ENCODE measurements around the gene LPP. TPM values are rescaled to one million over a fixed set of nuclear protein-coding genes. Genes with fewer than 3 reads are reported as not detected.

LPP gene
- total and polyA plus RNA-seq, 2 of the 13 experiments (the other 11 are each of a cell fraction or from before 2014, with no cell fraction given): 19.2 to 29.9 TPM

DNA sequence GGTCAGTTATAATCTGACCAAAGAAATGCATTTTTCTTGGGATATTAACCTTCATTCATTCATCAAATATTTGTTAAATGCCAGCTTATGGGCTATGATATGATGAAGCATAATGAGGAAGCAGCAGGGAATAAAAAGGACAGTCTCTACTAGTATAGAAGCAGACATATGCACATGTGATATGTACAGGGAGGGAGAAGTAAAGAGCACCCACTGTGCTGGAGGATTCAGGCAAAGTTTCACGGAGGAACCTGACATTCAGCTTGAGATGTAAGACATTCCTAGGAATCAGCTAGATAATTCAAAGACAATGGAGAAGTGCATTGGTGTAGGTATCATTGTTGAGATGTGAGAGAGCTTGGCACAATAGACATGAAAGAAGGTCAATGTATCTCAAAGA is 450.7 kb downstream of the LPP start:
- Histone ChIP-seq H2AFZ (ENCODE audit: low read length) (no peak overlapping the region), H3K4me2 (ENCODE audit: low read depth, low read length) (no peak overlapping the region), H3K36me3 (replicated peaks in 1 of 2; ENCODE audit: control insufficient read depth in 1 of 2, insufficient read depth in 2 of 2, low read length in 2 of 2) (peaks cover 6 to 7% of the 10 kb centered on the region in 2 experiments), H3K9ac (ENCODE audit: insufficient read depth, low read depth, low read length) (no peak overlapping the region), H3K9me3 (ENCODE audit: low read length) (peaks cover 8% of the 10 kb centered on the region), H3K4me3 (replicated peaks in 1 of 3; ENCODE audit: insufficient read depth in 1 of 3, low read depth in 2 of 3, low read length in 3 of 3) (no peak overlapping the region), H3K4me1 (ENCODE audit: insufficient read depth, low read length) (no peaks in the 10 kb centered on the region), H4K20me1 (ENCODE audit: insufficient read depth, low read length) (no peaks in the 10 kb centered on the region), H3K27me3 (ENCODE audit: control insufficient read depth in 1 of 2, insufficient read depth in 2 of 2, low read length in 2 of 2) (no peaks in the 10 kb centered on the region), H3K79me2 (ENCODE audit: insufficient read depth, low read length) (no peaks in the 10 kb centered on the region), H3K27ac (ENCODE audit: extremely low read length, insufficient read depth, low read length) (no peak overlapping the region)
- CTCF ChIA-PET (ENCODE audit: low intra/inter-chr PET ratio, low total read pairs): no interaction called here
- intact Hi-C loops (cut with micrococcal nuclease; ENCODE audit: unreplicated experiment) (loop anchor here (10.0 kb wide), 1 partner anchor 350 kb away; no protein-coding TSS in a partner anchor), in situ Hi-C loops (cut with HindIII; ENCODE audit: extremely low pct_ligation_motif_present, low pct_unique_long_range_greater_than_20kb) (no loop called here)
- TF ChIP-seq MLXIP (CRISPR knock-in tag; IDR thresholded peaks at IDR 0.05; ENCODE audit: borderline replicate concordance): no peak
- TF ChIP-seq SUZ12 (IDR thresholded peaks at IDR 0.05; ENCODE audit: low read depth, low read length): no peak
- no peak for TF ChIP-seq SRF (IDR thresholded peaks at IDR 0.05; ENCODE audit: low read depth, low read length)
- no peak for TF ChIP-seq PLSCR1 (CRISPR knock-in tag; IDR thresholded peaks at IDR 0.05; ENCODE audit: borderline replicate concordance)
- TF ChIP-seq TERF1 (CRISPR knock-in tag; IDR thresholded peaks at IDR 0.05): no peak
- no peak for TF ChIP-seq ZNF207 (IDR thresholded peaks at IDR 0.05; ENCODE audit: borderline replicate concordance)
- no peak for TF ChIP-seq GLMP (CRISPR knock-in tag; IDR thresholded peaks at IDR 0.05; ENCODE audit: borderline replicate concordance)
- TF ChIP-seq ZSCAN21 (CRISPR knock-in tag; IDR thresholded peaks at IDR 0.05; ENCODE audit: borderline replicate concordance): no peak
- TF ChIP-seq, protein P1, sequence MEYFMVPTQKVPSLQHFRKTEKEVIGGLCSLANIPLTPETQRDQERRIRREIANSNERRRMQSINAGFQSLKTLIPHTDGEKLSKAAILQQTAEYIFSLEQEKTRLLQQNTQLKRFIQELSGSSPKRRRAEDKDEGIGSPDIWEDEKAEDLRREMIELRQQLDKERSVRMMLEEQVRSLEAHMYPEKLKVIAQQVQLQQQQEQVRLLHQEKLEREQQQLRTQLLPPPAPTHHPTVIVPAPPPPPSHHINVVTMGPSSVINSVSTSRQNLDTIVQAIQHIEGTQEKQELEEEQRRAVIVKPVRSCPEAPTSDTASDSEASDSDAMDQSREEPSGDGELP (IDR thresholded peaks at IDR 0.05; ENCODE audit: borderline replicate concordance, low read depth): no peak
- POLR2A ChIA-PET: no interaction called here
- DNase-seq (ENCODE audit: low spot score) (no peak), ATAC-seq (no peak), FAIRE-seq (no peak)
- 100% methylated on average over 1 of the region's 1 CpG for WGBS (ENCODE audit: low lambda C conversion rate)
- BruUV-seq (replicated peaks): no TSS peak
